ENCODE measurements around the gene EHBP1.

EHBP1 gene

GRCh38 chr2:62966991-62967390 is 261.5 kb downstream of the EHBP1 start:
- no peaks in the 10 kb centered on the region for H3K27me3 Mint-ChIP-seq
- no peaks in the 10 kb centered on the region for H3K4me1 Mint-ChIP-seq (ENCODE audit: low read depth)
- no peak overlapping the region for H3K27ac Mint-ChIP-seq
- no peaks in the 10 kb centered on the region for H3K9me3 Mint-ChIP-seq
- DNase-seq: no peak
- H3K36me3 Mint-ChIP-seq (ENCODE audit: low read depth): no peaks in the 10 kb centered on the region
- no peak overlapping the region for H3K4me3 Mint-ChIP-seq

- no peaks in the 10 kb centered on the region for H3K27me3 Mint-ChIP-seq
- no peaks in the 10 kb centered on the region for H3K9me3 Mint-ChIP-seq
- DNase-seq: no peak
- H3K27ac Mint-ChIP-seq: no peak overlapping the region
- peaks cover 3% of the 10 kb centered on the region for H3K36me3 Mint-ChIP-seq (ENCODE audit: low read depth)
- no peaks in the 10 kb centered on the region for H3K4me1 Mint-ChIP-seq (ENCODE audit: low read depth)
- no peak overlapping the region for H3K4me3 Mint-ChIP-seq
Observed at GRCh38 chr2:62968168-62968567, 262.7 kb downstream of the EHBP1 start.

- H3K36me3 Mint-ChIP-seq (ENCODE audit: low read depth): peaks cover 3% of the 10 kb centered on the region
- H3K27me3 Mint-ChIP-seq: no peaks in the 10 kb centered on the region
- H3K9me3 Mint-ChIP-seq: no peaks in the 10 kb centered on the region
- DNase-seq: no peak
- H3K4me3 Mint-ChIP-seq: no peak overlapping the region
- no peaks in the 10 kb centered on the region for H3K4me1 Mint-ChIP-seq (ENCODE audit: low read depth)
- no peak overlapping the region for H3K27ac Mint-ChIP-seq
Observed at GRCh38 chr2:62968668-62969067, 263.2 kb downstream of the EHBP1 start.

- Mint-ChIP-seq H3K36me3 (ENCODE audit: low read depth) (peaks cover 8% of the 10 kb centered on the region), H3K4me1 (ENCODE audit: low read depth) (no peaks in the 10 kb centered on the region), H3K4me3 (no peak overlapping the region), H3K27ac (no peak overlapping the region), H3K27me3 (no peaks in the 10 kb centered on the region), H3K9me3 (no peaks in the 10 kb centered on the region)
- no peak for DNase-seq
Observed at GRCh38 chr2:62971936-62972335, 266.4 kb downstream of the EHBP1 start.

- H3K27ac Mint-ChIP-seq: no peak overlapping the region
- H3K36me3 Mint-ChIP-seq (ENCODE audit: low read depth): peaks cover 8% of the 10 kb centered on the region
- H3K9me3 Mint-ChIP-seq: no peaks in the 10 kb centered on the region
- DNase-seq: no peak
- no peak overlapping the region for H3K4me3 Mint-ChIP-seq
- no peaks in the 10 kb centered on the region for H3K4me1 Mint-ChIP-seq (ENCODE audit: low read depth)
- H3K27me3 Mint-ChIP-seq: no peaks in the 10 kb centered on the region
Observed at GRCh38 chr2:62972601-62973000, 267.1 kb downstream of the EHBP1 start.

GRCh38 chr2:62974999-62975398 is 269.5 kb downstream of the EHBP1 start:
- H3K4me3 Mint-ChIP-seq: no peak overlapping the region
- DNase-seq: no peak
- H3K4me1 Mint-ChIP-seq (ENCODE audit: low read depth): no peaks in the 10 kb centered on the region
- no peaks in the 10 kb centered on the region for H3K27me3 Mint-ChIP-seq
- H3K36me3 Mint-ChIP-seq (ENCODE audit: low read depth): peaks cover 18% of the 10 kb centered on the region
- no peaks in the 10 kb centered on the region for H3K9me3 Mint-ChIP-seq
- no peak overlapping the region for H3K27ac Mint-ChIP-seq

- peaks cover 30% of the 10 kb centered on the region for H3K36me3 Mint-ChIP-seq (ENCODE audit: low read depth)
- H3K9me3 Mint-ChIP-seq: no peaks in the 10 kb centered on the region
- no peaks in the 10 kb centered on the region for H3K27me3 Mint-ChIP-seq
- H3K4me3 Mint-ChIP-seq: no peak overlapping the region
- no peak for DNase-seq
- no peak overlapping the region for H3K27ac Mint-ChIP-seq
- no peaks in the 10 kb centered on the region for H3K4me1 Mint-ChIP-seq (ENCODE audit: low read depth)
Observed at GRCh38 chr2:62991605-62992004, 286.1 kb downstream of the EHBP1 start.

- DNase-seq: no peak
- Mint-ChIP-seq H3K27me3 (no peaks in the 10 kb centered on the region), H3K27ac (no peak overlapping the region), H3K9me3 (no peaks in the 10 kb centered on the region), H3K4me3 (no peak overlapping the region), H3K36me3 (ENCODE audit: low read depth) (peaks cover 36% of the 10 kb centered on the region), H3K4me1 (ENCODE audit: low read depth) (no peaks in the 10 kb centered on the region)
Observed at GRCh38 chr2:62992561-62992960, 287.0 kb downstream of the EHBP1 start.

- Mint-ChIP-seq H3K4me1 (ENCODE audit: low read depth) (no peaks in the 10 kb centered on the region), H3K27ac (no peak overlapping the region), H3K36me3 (ENCODE audit: low read depth) (peaks cover 40% of the 10 kb centered on the region), H3K27me3 (no peaks in the 10 kb centered on the region), H3K9me3 (no peaks in the 10 kb centered on the region), H3K4me3 (no peak overlapping the region)
- DNase-seq: no peak
Observed at GRCh38 chr2:62994206-62994605, 288.7 kb downstream of the EHBP1 start.

GRCh38 chr2:62996534-62997186 is 291.1 kb downstream of the EHBP1 start:
- Mint-ChIP-seq H3K4me1 (ENCODE audit: low read depth) (no peaks in the 10 kb centered on the region), H3K27ac (no peak overlapping the region), H3K9me3 (no peaks in the 10 kb centered on the region), H3K27me3 (no peaks in the 10 kb centered on the region), H3K4me3 (no peak overlapping the region), H3K36me3 (ENCODE audit: low read depth) (peaks cover 46% of the 10 kb centered on the region)
- no peak for DNase-seq

GRCh38 chr2:62998949-62999348 is 293.4 kb downstream of the EHBP1 start:
- Mint-ChIP-seq H3K4me3 (no peak overlapping the region), H3K4me1 (ENCODE audit: low read depth) (no peaks in the 10 kb centered on the region), H3K27me3 (no peaks in the 10 kb centered on the region), H3K36me3 (ENCODE audit: low read depth) (peaks cover 46% of the 10 kb centered on the region), H3K27ac (no peak overlapping the region), H3K9me3 (no peaks in the 10 kb centered on the region)
- DNase-seq: no peak

- DNase-seq: no peak
- Mint-ChIP-seq H3K36me3 (ENCODE audit: low read depth) (peaks cover 45% of the 10 kb centered on the region), H3K4me3 (no peak overlapping the region), H3K4me1 (ENCODE audit: low read depth) (no peaks in the 10 kb centered on the region), H3K27ac (no peak overlapping the region), H3K27me3 (no peaks in the 10 kb centered on the region), H3K9me3 (no peaks in the 10 kb centered on the region)
Observed at GRCh38 chr2:62999905-63000304, 294.4 kb downstream of the EHBP1 start.

GRCh38 chr2:63000801-63001200 is 295.3 kb downstream of the EHBP1 start:
- peaks cover 47% of the 10 kb centered on the region for H3K36me3 Mint-ChIP-seq (ENCODE audit: low read depth)
- H3K27ac Mint-ChIP-seq: no peak overlapping the region
- H3K4me1 Mint-ChIP-seq (ENCODE audit: low read depth): no peaks in the 10 kb centered on the region

GRCh38 chr2:63001576-63001975 is 296.1 kb downstream of the EHBP1 start:
- no peaks in the 10 kb centered on the region for H3K4me1 Mint-ChIP-seq (ENCODE audit: low read depth)
- no peaks in the 10 kb centered on the region for H3K9me3 Mint-ChIP-seq
- DNase-seq: no peak
- no peaks in the 10 kb centered on the region for H3K27me3 Mint-ChIP-seq
- no peak overlapping the region for H3K4me3 Mint-ChIP-seq
- peaks cover 44% of the 10 kb centered on the region for H3K36me3 Mint-ChIP-seq (ENCODE audit: low read depth)
- no peak overlapping the region for H3K27ac Mint-ChIP-seq

More at GRCh38 chr2:63000801-63001200, 295.3 kb downstream of the EHBP1 start:
- Mint-ChIP-seq H3K27me3 (no peaks in the 10 kb centered on the region), H3K9me3 (no peaks in the 10 kb centered on the region), H3K4me3 (no peak overlapping the region)
- no peak for DNase-seq

GRCh38 chr2:63003351-63003750 is 297.8 kb downstream of the EHBP1 start:
- no peaks in the 10 kb centered on the region for H3K9me3 Mint-ChIP-seq
- no peaks in the 10 kb centered on the region for H3K4me1 Mint-ChIP-seq (ENCODE audit: low read depth)
- no peak for DNase-seq
- H3K4me3 Mint-ChIP-seq: no peak overlapping the region
- H3K27ac Mint-ChIP-seq: no peak overlapping the region
- H3K27me3 Mint-ChIP-seq: no peaks in the 10 kb centered on the region
- H3K36me3 Mint-ChIP-seq (ENCODE audit: low read depth): peaks cover 37% of the 10 kb centered on the region
